GM12873 (cell line): ENCODE data around the gene OR6C65.

Source experiments
- CTCF ChIP-seq: IDR thresholded peaks from 2 replicates; pipeline ENCODE4 v1.5.1; 2012; ENCODE audit warnings: low read depth, mild to moderate bottlenecking, moderate library complexity, low read length, control low read depth; ENCODE audit not compliant: insufficient read depth; ENCODE audit errors: missing control alignments

Gene OR6C65

GRCh38 chr12:55400229-55400628 lies at the start of gene OR6C65:
Gene OR6C65 (plus strand): TSS chr12:55400529. CDS start chr12:55400529, 0 bp downstream.
- TF ChIP-seq CTCF, result no peak

- TF ChIP-seq CTCF, result no peak
Measured at GRCh38 chr12:55362675-55363074, 37.7 kb upstream of the OR6C65 start, which contains the start of gene OR6C75. Gene OR6C75 (plus strand): TSS chr12:55362975. CDS start chr12:55365111, 2,136 bp downstream.

- TF ChIP-seq CTCF, result no peak
Measured at GRCh38 chr12:55365086-55365485, 35.2 kb upstream of the OR6C65 start.

- no peak for TF ChIP-seq CTCF
Measured at GRCh38 chr12:55372521-55372920, 27.8 kb upstream of the OR6C65 start.

GRCh38 chr12:55385891-55386290 lies 14.4 kb upstream of the OR6C65 start:
- no peak for TF ChIP-seq CTCF

GRCh38 chr12:55392032-55392795 lies 8.1 kb upstream of the OR6C65 start:
- TF ChIP-seq CTCF, result no peak

GRCh38 chr12:55396326-55396725 lies 4.0 kb upstream of the OR6C65 start:
- TF ChIP-seq CTCF, result no peak
